ENCODE measurements around the gene ZNF784. TPM values are rescaled to one million over a fixed set of nuclear protein-coding genes. Genes with fewer than 3 reads are reported as not detected.

The ZNF784 gene
- total and polyA plus RNA-seq, 7 donors = 2.8 to 9.1 (median 7.2) TPM

GRCh38 chr19:55600662-55601028, 23.7 kb downstream of the ZNF784 start:
- H3K9me3 ChIP-seq = no peaks in the 10 kb centered on the region
- H3K4me3 ChIP-seq = peak overlapping the region; percentile 69 to 86 (median 83)
- DNase-seq = no peak
- peak overlapping the region; percentile 93 to 98 (median 98) for H3K27ac ChIP-seq
- H3K4me1 ChIP-seq = peaks cover 0 to 27% (median 20%) of the 10 kb centered on the region in 4 donors
- no peaks in the 10 kb centered on the region for H3K27me3 ChIP-seq
- 3 to 5% methylated on average over 15 of the region's 15 CpGs for WGBS, 2 donors
- intact Hi-C loops (cut with DNase I) = no loop called here
- H3K36me3 ChIP-seq = peaks cover 0 to 20% (median 4%) of the 10 kb centered on the region in 4 donors
- TF ChIP-seq POLR2AphosphoS5 (IDR thresholded peaks at IDR 0.05) (no peak), CTCF (IDR thresholded peaks at IDR 0.05) (no peak), POLR2A (IDR thresholded peaks at IDR 0.05) (no peak), EP300 (IDR thresholded peaks at IDR 0.05) (no peak)

GRCh38 chr19:55599842-55600661, 24.3 kb downstream of the ZNF784 start, which contains the start of gene ZNF524:
Gene ZNF524 (plus strand): TSS chr19:55600288. CDS start chr19:55602113, 1,825 bp downstream.
- peak; percentile 93 for DNase-seq
- H3K9me3 ChIP-seq = no peaks in the 10 kb centered on the region
- TF ChIP-seq CTCF (IDR thresholded peaks at IDR 0.05) = no peak
- no peak for TF ChIP-seq EP300 (IDR thresholded peaks at IDR 0.05)
- peak in 2 of 4 donors; percentile 12 to 33 for TF ChIP-seq POLR2AphosphoS5 (IDR thresholded peaks at IDR 0.05)
- peaks cover 0 to 25% (median 20%) of the 10 kb centered on the region in 4 donors for H3K4me1 ChIP-seq
- H3K27me3 ChIP-seq = no peaks in the 10 kb centered on the region
- peak within 1 kb of the TSS; percentile 69 to 86 (median 83) for H3K4me3 ChIP-seq
- peak within 1 kb of the TSS; percentile 93 to 98 (median 98) for H3K27ac ChIP-seq
- intact Hi-C loops (cut with DNase I) = loop anchor here (1.0 kb wide), 1 partner anchor 54 kb away; no protein-coding TSS in a partner anchor
- 0 to 1% methylated on average over 97 of the region's 97 CpGs for WGBS, 2 donors
- peaks cover 0 to 26% (median 4%) of the 10 kb centered on the region in 4 donors for H3K36me3 ChIP-seq

DNA sequence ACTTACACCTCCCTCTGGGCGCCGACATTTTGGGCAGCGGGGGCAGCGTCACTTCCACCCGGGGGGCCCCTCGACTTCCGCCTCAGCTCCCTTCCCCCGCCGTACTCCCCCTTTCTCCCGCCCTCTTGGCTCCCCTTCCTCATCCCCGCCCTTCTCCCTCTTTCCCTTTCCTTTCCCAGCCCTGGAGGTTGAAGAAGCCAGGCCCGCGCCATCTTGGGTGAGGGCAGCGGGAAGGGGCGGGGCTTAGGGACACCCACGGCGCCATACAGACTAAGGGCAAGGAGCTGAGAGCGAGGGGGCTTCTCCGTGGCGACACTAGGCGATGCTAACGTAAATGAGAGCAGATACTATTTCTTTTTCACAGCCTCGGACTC, 24.9 kb downstream of the ZNF784 start, which contains the start of gene FIZ1:
Gene FIZ1, minus strand, starts transcription at position 50 of the 374 bp plus-strand sequence. CDS start 1,652 bp downstream, outside the sequence.
- Histone ChIP-seq H3K4me1 (peaks cover 0 to 19% (median 16%) of the 10 kb centered on the region in 4 donors), H3K36me3 (peaks cover 0 to 29% (median 4%) of the 10 kb centered on the region in 4 donors), H3K4me3 (peak within 1 kb of the TSS; percentile 69 to 86 (median 83)), H3K9me3 (no peaks in the 10 kb centered on the region), H3K27me3 (no peaks in the 10 kb centered on the region), H3K27ac (peak within 1 kb of the TSS; percentile 93 to 98 (median 98))
- intact Hi-C loops (cut with DNase I) = loop anchor here (1.0 kb wide), 1 partner anchor 55 kb away; no protein-coding TSS in a partner anchor
- TF ChIP-seq POLR2AphosphoS5 (IDR thresholded peaks at IDR 0.05) (peak in 3 of 4 donors; percentile 2 to 49 (median 44)), POLR2A (IDR thresholded peaks at IDR 0.05) (no peak)
- peak; percentile 100 for DNase-seq
- WGBS, 2 donors = 0% methylated on average over 23 of the region's 23 CpGs

GRCh38 chr19:55598719-55599467, 25.5 kb downstream of the ZNF784 start:
- WGBS, 2 donors = 7% methylated on average over 26 of the region's 26 CpGs
- intact Hi-C loops (cut with DNase I) = loop anchor here (1.0 kb wide), 1 partner anchor 55 kb away; no protein-coding TSS in a partner anchor
- Histone ChIP-seq H3K27ac (peak overlapping the region; percentile 93 to 98 (median 98)), H3K9me3 (no peaks in the 10 kb centered on the region), H3K4me1 (peaks cover 0 to 14% (median 10%) of the 10 kb centered on the region in 4 donors), H3K36me3 (peaks cover 0 to 29% (median 4%) of the 10 kb centered on the region in 4 donors), H3K27me3 (no peaks in the 10 kb centered on the region), H3K4me3 (peak overlapping the region; percentile 69 to 86 (median 83))
- TF ChIP-seq POLR2AphosphoS5 (IDR thresholded peaks at IDR 0.05) = peak in 1 of 4 donors; percentile 3
- TF ChIP-seq POLR2A (IDR thresholded peaks at IDR 0.05) = no peak
- peak; percentile 98 for DNase-seq

DNA sequence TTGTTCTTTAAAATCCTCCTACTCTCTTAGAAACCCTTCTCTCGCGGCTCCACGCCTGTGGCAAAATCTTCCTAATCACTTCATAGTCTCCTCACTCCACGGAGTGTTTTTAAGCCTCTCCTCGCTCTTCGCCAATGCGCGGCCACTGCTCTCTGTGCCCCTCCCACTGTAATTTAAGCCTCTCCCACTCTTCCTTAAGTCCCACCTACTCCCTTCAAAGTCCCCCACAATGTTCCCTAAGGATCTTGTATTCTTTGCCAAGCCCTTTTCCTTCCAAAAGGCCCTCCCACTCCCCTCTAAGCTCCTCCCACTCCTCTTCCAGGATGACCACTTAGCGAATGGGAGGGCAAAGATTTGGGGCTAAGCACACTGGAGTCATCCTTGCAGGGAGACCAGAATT, 26.3 kb downstream of the ZNF784 start:
- Histone ChIP-seq H3K27ac (peak overlapping the region; percentile 93 to 98 (median 98)), H3K36me3 (peaks cover 0 to 29% (median 4%) of the 10 kb centered on the region in 4 donors)

More for the DNA sequence above, 26.3 kb downstream of the ZNF784 start:
- DNase-seq = no peak
- no peaks in the 10 kb centered on the region for H3K27me3 ChIP-seq
- H3K4me3 ChIP-seq = no peak overlapping the region
- WGBS, 2 donors = 95% methylated on average over 9 of the region's 9 CpGs
- intact Hi-C loops (cut with DNase I) = no loop called here
- H3K9me3 ChIP-seq = no peaks in the 10 kb centered on the region
- TF ChIP-seq EP300 (IDR thresholded peaks at IDR 0.05) (no peak), CTCF (IDR thresholded peaks at IDR 0.05) (no peak), POLR2A (IDR thresholded peaks at IDR 0.05) (no peak), POLR2AphosphoS5 (IDR thresholded peaks at IDR 0.05) (no peak)
- H3K4me1 ChIP-seq = peaks cover 0 to 12% (median 10%) of the 10 kb centered on the region in 4 donors
